DMS114 treated with DMSO at 0.1 percent for 48 hours (cell line): ENCODE data around the gene CHGA.

ENCODE experiments used
- DNase-seq: peaks from one replicate; lab custom pipeline; 2025; ENCODE audit not compliant: unreplicated experiment; lab: John Stamatoyannopoulos, UW

CHGA gene

GRCh38 chr14:92929689-92930608 lies 7.0 kb downstream of the CHGA start:
- no peak for DNase-seq

- DNase-seq = no peak
Observed at GRCh38 chr14:92930737-92931602, 8.0 kb downstream of the CHGA start.

GRCh38 chr14:92931681-92932447 lies 8.9 kb downstream of the CHGA start:
- no peak for DNase-seq

- no peak for DNase-seq
Observed at GRCh38 chr14:92932448-92933395, 9.8 kb downstream of the CHGA start.

- DNase-seq = no peak
Observed at GRCh38 chr14:92933481-92933880, 10.5 kb downstream of the CHGA start.

- DNase-seq = no peak
Observed at GRCh38 chr14:92934196-92935085, 11.5 kb downstream of the CHGA start.

- DNase-seq = no peak
Observed at GRCh38 chr14:92935446-92935845, 12.5 kb downstream of the CHGA start.

- no peak for DNase-seq
Observed at GRCh38 chr14:92936085-92936484, 13.1 kb downstream of the CHGA start.

GRCh38 chr14:92937051-92937937 lies 14.3 kb downstream of the CHGA start:
- no peak for DNase-seq

GRCh38 chr14:92938235-92938875 lies 15.4 kb downstream of the CHGA start:
- no peak for DNase-seq

GRCh38 chr14:92938890-92939671 lies 16.1 kb downstream of the CHGA start:
- DNase-seq = no peak

GRCh38 chr14:92939699-92940098 lies 16.7 kb downstream of the CHGA start:
- no peak for DNase-seq

GRCh38 chr14:92940543-92940942 lies 17.6 kb downstream of the CHGA start:
- DNase-seq = no peak

GRCh38 chr14:92941531-92941930 lies 18.6 kb downstream of the CHGA start:
- no peak for DNase-seq

- no peak for DNase-seq
Observed at GRCh38 chr14:92942136-92942535, 19.2 kb downstream of the CHGA start.

GRCh38 chr14:92942576-92942975 lies 19.6 kb downstream of the CHGA start:
- no peak for DNase-seq
